GM18526 (cell line): ENCODE data around the gene CDX2.

ENCODE experiments used
- POLR2A ChIP-seq: IDR thresholded peaks from 3 replicates; pipeline ENCODE4 v1.6.1; 2011; ENCODE audit not compliant: insufficient read length; ENCODE audit errors: extremely low read depth

CDX2 gene

GRCh38 chr13:27981006-27981708 is 12.0 kb upstream of the CDX2 start:
- TF ChIP-seq POLR2A: no peak

- TF ChIP-seq POLR2A: no peak
Observed at GRCh38 chr13:27980280-27980998, 11.3 kb upstream of the CDX2 start.

- no peak for TF ChIP-seq POLR2A
Observed at GRCh38 chr13:27979765-27980279, 10.7 kb upstream of the CDX2 start.

GRCh38 chr13:27979001-27979643 is 10.0 kb upstream of the CDX2 start:
- TF ChIP-seq POLR2A: no peak

GRCh38 chr13:27978301-27978968 is 9.3 kb upstream of the CDX2 start:
- no peak for TF ChIP-seq POLR2A

- TF ChIP-seq POLR2A: no peak
Observed at GRCh38 chr13:27977476-27978300, 8.6 kb upstream of the CDX2 start.

GRCh38 chr13:27976362-27977091 is 7.4 kb upstream of the CDX2 start:
- no peak for TF ChIP-seq POLR2A

- TF ChIP-seq POLR2A: no peak
Observed at GRCh38 chr13:27975564-27976361, 6.6 kb upstream of the CDX2 start.

GRCh38 chr13:27973961-27974662 is 5.0 kb upstream of the CDX2 start:
- TF ChIP-seq POLR2A: no peak

- no peak for TF ChIP-seq POLR2A
Observed at GRCh38 chr13:27973291-27973690, 4.2 kb upstream of the CDX2 start.

- TF ChIP-seq POLR2A: no peak
Observed at GRCh38 chr13:27972478-27972820, 3.3 kb upstream of the CDX2 start.

- no peak for TF ChIP-seq POLR2A
Observed at GRCh38 chr13:27971776-27972477, 2.8 kb upstream of the CDX2 start.
